ENCODE results near the gene RNF150. TPM values are rescaled to one million over a fixed set of nuclear protein-coding genes. Genes with fewer than 3 reads are reported as not detected.

Gene RNF150
- total RNA-seq (100 to 1,000 TPM in 5 of 10 donors, 10 to 100 TPM in 5; 59.7 to 131 (median 99.7) TPM), polyA plus RNA-seq (10 to 100 TPM; 10.8 to 22.8 TPM)
- long read RNA-seq, donor 1, full-length matches to known transcripts, result 31 of 78 reads
- long read RNA-seq, donor 1, partial matches to known transcripts, result 6 of 78 reads
- long read RNA-seq, donor 1, other reads (novel, unspliced or antisense), result 41 of 78 reads
- long read RNA-seq, donor 2, full-length matches to known transcripts, result 32 of 86 reads
- long read RNA-seq, donor 2, partial matches to known transcripts, result 6 of 86 reads
- long read RNA-seq, donor 2, other reads (novel, unspliced or antisense), result 48 of 86 reads
- long read RNA-seq, donor 3, full-length matches to known transcripts, result 5 of 116 reads
- long read RNA-seq, donor 3, partial matches to known transcripts, result 67 of 116 reads
- long read RNA-seq, donor 3, other reads (novel, unspliced or antisense), result 44 of 116 reads

- no peaks in the 10 kb centered on the region for H3K36me3 ChIP-seq
- peaks cover 4 to 24% (median 12%) of the 10 kb centered on the region in 9 donors for H3K4me1 ChIP-seq
- DNase-seq, result peak; percentile 71 to 84
- peak; percentile 42 to 79 (median 64) for TF ChIP-seq CTCF (IDR thresholded peaks at IDR 0.05)
- H3K9me3 ChIP-seq, result no peaks in the 10 kb centered on the region
- ATAC-seq, result peak; percentile 82 to 91 (median 86)
- 1% methylated on average over 50 of the region's 50 CpGs for WGBS, 2 donors
- H3K4me3 ChIP-seq, result peak within 1 kb of the TSS; percentile 64 to 93 (median 88)
- H3K27me3 ChIP-seq, result peaks cover 0 to 63% (median 6%) of the 10 kb centered on the region in 7 donors
- peak within 1 kb of the TSS; percentile 68 to 95 (median 90) for H3K27ac ChIP-seq
- intact Hi-C loops (cut with DNase I), result loop anchor here (1.0 to 10.0 kb wide), 16 partner anchors 131 to 275 kb away; no protein-coding TSS in a partner anchor
Measured at GRCh38 chr4:141133146-141133998, at the start of gene RNF150. Gene RNF150, minus strand, starts transcription at chr4:141133469.

- Histone ChIP-seq H3K9me3 (peaks cover 0 to 11% (median 0%) of the 10 kb centered on the region in 11 donors), H3K27me3 (no peaks in the 10 kb centered on the region), H3K36me3 (no peaks in the 10 kb centered on the region), H3K4me3 (no peak overlapping the region), H3K27ac (no peak overlapping the region), H3K4me1 (no peaks in the 10 kb centered on the region)
- WGBS, 2 donors, result 84 to 88% methylated on average over 2 of the region's 2 CpGs
- intact Hi-C loops (cut with DNase I), result no loop called here
- TF ChIP-seq CTCF (IDR thresholded peaks at IDR 0.05), result no peak
- DNase-seq (no peak), ATAC-seq (no peak)
Measured at GRCh38 chr4:141180991-141181761, 47.9 kb upstream of the RNF150 start.

DNA sequence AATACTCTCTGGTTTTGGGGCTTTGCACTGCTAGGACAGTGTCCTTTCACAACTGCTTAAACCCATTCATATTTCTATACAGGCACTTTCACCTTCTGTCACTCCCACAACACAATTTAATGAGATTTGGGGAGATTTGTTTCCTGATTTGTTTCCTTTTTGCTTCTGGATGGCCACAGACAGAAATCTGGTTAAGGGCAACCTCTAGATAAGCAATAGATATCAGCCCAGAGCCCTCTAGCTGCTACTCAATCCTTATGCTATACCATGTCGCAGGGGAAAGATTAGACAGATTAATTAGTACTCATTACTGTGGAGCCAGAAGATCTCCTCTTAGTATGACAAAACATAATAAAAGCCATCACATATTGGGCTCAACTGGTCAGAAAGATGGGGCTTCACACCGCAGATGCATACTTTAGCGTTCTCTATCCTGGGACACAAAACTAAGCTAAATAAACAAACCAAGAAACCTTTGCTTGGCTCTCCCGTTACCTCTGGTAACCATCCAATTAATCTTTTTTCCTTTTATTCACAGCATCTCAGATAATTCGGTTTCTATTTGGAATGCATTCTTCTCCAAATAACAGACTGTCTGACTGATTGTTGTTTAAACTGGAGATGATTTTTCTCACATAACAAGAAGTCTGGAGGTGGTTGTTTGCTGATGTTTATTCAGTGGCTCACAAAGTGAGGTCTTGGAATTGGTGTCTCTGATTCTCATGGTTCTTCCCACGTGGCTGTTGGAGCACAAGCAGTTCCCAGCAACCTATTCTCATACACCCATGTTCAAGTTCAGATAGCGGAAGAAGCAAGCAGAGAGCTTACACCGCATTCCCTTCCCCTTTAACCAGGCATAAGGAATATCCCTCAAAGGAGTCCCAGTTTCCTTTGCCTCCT is 46.5 kb upstream of the RNF150 start:
- Histone ChIP-seq H3K27me3 (no peaks in the 10 kb centered on the region), H3K4me3 (no peak overlapping the region), H3K36me3 (no peaks in the 10 kb centered on the region), H3K27ac (no peak overlapping the region), H3K9me3 (peaks cover 0 to 11% (median 0%) of the 10 kb centered on the region in 11 donors), H3K4me1 (no peaks in the 10 kb centered on the region)
- no peak for DNase-seq
- intact Hi-C loops (cut with DNase I), result no loop called here
- ATAC-seq, result no peak
- no peak for TF ChIP-seq CTCF (IDR thresholded peaks at IDR 0.05)
- WGBS, 2 donors, result 58 to 65% methylated on average over 8 of the region's 8 CpGs

Measured in heart right ventricle (tissue), 16 donors.